GM20000 (cell line): ENCODE results near the gene GLDC.

ENCODE experiments used
- DNase-seq: peaks from one replicate; pipeline ENCODE4 v3.0.0; 2012; ENCODE audit warnings: low spot score
- TF ChIP-seq, protein P1 (sequence below): IDR thresholded peaks from 2 replicates; pipeline ENCODE4 v1.5.1; 2012; ENCODE audit warnings: mild to moderate bottlenecking, control low read depth; ENCODE audit errors: extremely low read depth, missing control alignments

Gene GLDC

GRCh38 chr9:6501526-6502210, 143.9 kb downstream of the GLDC start:
- no peak for DNase-seq
- TF ChIP-seq, protein P1, sequence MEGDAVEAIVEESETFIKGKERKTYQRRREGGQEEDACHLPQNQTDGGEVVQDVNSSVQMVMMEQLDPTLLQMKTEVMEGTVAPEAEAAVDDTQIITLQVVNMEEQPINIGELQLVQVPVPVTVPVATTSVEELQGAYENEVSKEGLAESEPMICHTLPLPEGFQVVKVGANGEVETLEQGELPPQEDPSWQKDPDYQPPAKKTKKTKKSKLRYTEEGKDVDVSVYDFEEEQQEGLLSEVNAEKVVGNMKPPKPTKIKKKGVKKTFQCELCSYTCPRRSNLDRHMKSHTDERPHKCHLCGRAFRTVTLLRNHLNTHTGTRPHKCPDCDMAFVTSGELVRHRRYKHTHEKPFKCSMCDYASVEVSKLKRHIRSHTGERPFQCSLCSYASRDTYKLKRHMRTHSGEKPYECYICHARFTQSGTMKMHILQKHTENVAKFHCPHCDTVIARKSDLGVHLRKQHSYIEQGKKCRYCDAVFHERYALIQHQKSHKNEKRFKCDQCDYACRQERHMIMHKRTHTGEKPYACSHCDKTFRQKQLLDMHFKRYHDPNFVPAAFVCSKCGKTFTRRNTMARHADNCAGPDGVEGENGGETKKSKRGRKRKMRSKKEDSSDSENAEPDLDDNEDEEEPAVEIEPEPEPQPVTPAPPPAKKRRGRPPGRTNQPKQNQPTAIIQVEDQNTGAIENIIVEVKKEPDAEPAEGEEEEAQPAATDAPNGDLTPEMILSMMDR: no peak

- TF ChIP-seq, protein P1: no peak
- no peak for DNase-seq
Measured at GRCh38 chr9:6498982-6499381, 146.5 kb downstream of the GLDC start.

DNA sequence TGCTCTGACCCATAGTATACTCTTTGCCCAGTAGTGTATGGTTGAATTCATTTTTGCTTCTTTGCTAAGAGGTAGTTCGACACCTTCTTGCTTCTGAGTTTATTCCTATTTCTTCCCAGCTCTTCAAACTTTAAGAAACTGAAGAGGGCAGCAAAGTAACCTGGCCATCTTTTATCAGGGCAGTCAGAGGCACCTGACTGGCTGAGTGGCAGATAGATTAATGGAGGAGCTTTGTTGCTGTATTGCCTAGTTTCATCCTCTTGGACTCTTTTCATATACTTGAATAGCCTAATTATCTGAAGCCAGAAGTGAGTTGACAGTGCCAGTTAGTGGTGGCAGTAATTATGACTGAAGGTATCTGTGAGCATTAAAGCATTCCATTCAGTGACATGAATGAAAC, 150.1 kb downstream of the GLDC start:
- DNase-seq: no peak
- TF ChIP-seq, protein P1: no peak

- no peak for DNase-seq
- TF ChIP-seq, protein P1: no peak
Measured at GRCh38 chr9:6490863-6491262, 154.7 kb downstream of the GLDC start.

- no peak for DNase-seq
- TF ChIP-seq, protein P1: no peak
Measured at GRCh38 chr9:6489099-6489498, 156.4 kb downstream of the GLDC start.

GRCh38 chr9:6488395-6488794, 157.1 kb downstream of the GLDC start:
- DNase-seq: no peak
- TF ChIP-seq, protein P1: no peak

DNA sequence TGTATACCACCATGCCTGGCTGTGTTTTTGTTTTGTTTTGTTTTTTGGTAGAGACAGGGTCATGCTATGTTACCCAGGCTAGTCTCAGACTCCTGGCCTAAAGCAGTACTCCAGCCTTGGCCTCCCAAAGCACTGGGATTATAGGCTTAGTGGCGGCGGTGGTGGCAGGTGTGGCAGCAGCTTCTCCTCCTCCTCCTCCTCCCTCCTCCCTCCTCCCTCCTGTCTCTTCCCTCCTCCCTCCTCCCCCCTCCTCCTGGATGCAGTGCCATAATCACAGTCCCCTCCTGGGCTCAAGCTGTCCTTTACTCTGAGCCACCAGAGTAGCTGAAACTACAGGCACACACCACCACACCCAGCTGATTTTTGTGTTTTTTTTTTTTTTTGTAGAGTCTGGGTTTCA, 161.3 kb downstream of the GLDC start:
- TF ChIP-seq, protein P1: no peak
- DNase-seq: no peak
